ENCODE data around the gene TTLL5. TPM values are rescaled to one million over a fixed set of nuclear protein-coding genes. Genes with fewer than 3 reads are reported as not detected.

TTLL5 gene
- total and polyA plus RNA-seq, 2 of the 13 experiments (the other 11 are each of a cell fraction or from before 2014, with no cell fraction given): 11.8 to 18.8 TPM

- TF ChIP-seq, protein P1, sequence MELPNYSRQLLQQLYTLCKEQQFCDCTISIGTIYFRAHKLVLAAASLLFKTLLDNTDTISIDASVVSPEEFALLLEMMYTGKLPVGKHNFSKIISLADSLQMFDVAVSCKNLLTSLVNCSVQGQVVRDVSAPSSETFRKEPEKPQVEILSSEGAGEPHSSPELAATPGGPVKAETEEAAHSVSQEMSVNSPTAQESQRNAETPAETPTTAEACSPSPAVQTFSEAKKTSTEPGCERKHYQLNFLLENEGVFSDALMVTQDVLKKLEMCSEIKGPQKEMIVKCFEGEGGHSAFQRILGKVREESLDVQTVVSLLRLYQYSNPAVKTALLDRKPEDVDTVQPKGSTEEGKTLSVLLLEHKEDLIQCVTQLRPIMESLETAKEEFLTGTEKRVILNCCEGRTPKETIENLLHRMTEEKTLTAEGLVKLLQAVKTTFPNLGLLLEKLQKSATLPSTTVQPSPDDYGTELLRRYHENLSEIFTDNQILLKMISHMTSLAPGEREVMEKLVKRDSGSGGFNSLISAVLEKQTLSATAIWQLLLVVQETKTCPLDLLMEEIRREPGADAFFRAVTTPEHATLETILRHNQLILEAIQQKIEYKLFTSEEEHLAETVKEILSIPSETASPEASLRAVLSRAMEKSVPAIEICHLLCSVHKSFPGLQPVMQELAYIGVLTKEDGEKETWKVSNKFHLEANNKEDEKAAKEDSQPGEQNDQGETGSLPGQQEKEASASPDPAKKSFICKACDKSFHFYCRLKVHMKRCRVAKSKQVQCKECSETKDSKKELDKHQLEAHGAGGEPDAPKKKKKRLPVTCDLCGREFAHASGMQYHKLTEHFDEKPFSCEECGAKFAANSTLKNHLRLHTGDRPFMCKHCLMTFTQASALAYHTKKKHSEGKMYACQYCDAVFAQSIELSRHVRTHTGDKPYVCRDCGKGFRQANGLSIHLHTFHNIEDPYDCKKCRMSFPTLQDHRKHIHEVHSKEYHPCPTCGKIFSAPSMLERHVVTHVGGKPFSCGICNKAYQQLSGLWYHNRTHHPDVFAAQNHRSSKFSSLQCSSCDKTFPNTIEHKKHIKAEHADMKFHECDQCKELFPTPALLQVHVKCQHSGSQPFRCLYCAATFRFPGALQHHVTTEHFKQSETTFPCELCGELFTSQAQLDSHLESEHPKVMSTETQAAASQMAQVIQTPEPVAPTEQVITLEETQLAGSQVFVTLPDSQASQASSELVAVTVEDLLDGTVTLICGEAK (IDR thresholded peaks at IDR 0.05): no peak
- TF ChIP-seq, protein P1 (CRISPR knock-in tag; IDR thresholded peaks at IDR 0.05): no peak
- no peak for TF ChIP-seq ETV6 (CRISPR knock-in tag; conservative IDR thresholded peaks at IDR 0.05)
- TF ChIP-seq HNF1B (CRISPR knock-in tag; IDR thresholded peaks at IDR 0.05): no peak
- no peak for TF ChIP-seq AKAP8 (CRISPR knock-in tag; IDR thresholded peaks at IDR 0.05)
- no peak for TF ChIP-seq ZNF775 (CRISPR knock-in tag; IDR thresholded peaks at IDR 0.05; ENCODE audit: borderline replicate concordance)
- TF ChIP-seq MYNN (CRISPR knock-in tag; IDR thresholded peaks at IDR 0.05; ENCODE audit: low read depth): no peak
- no peak for TF ChIP-seq ZNF652 (CRISPR knock-in tag; IDR thresholded peaks at IDR 0.05; ENCODE audit: borderline replicate concordance, low read depth)
- TF ChIP-seq KDM2A (CRISPR knock-in tag; IDR thresholded peaks at IDR 0.05; ENCODE audit: borderline replicate concordance, low read depth): no peak
- no peak for TF ChIP-seq PRDM10 (CRISPR knock-in tag; IDR thresholded peaks at IDR 0.05; ENCODE audit: low read depth)
- no peak for TF ChIP-seq SRSF1 (optimal IDR thresholded peaks at IDR 0.05; ENCODE audit: low read depth, low read length)
- no peak for TF ChIP-seq SNAPC2 (CRISPR knock-in tag; IDR thresholded peaks at IDR 0.05)
- TF ChIP-seq, protein P2, sequence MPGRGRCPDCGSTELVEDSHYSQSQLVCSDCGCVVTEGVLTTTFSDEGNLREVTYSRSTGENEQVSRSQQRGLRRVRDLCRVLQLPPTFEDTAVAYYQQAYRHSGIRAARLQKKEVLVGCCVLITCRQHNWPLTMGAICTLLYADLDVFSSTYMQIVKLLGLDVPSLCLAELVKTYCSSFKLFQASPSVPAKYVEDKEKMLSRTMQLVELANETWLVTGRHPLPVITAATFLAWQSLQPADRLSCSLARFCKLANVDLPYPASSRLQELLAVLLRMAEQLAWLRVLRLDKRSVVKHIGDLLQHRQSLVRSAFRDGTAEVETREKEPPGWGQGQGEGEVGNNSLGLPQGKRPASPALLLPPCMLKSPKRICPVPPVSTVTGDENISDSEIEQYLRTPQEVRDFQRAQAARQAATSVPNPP (CRISPR knock-in tag; IDR thresholded peaks at IDR 0.05): no peak
- TF ChIP-seq CC2D1A (CRISPR knock-in tag; IDR thresholded peaks at IDR 0.05): no peak
- TF ChIP-seq ZNF121 (CRISPR knock-in tag; IDR thresholded peaks at IDR 0.05): no peak
Observed at GRCh38 chr14:75861161-75861621, 200.1 kb downstream of the TTLL5 start (continued).
